ENCODE results near the gene ZBTB20. TPM values are rescaled to one million over a fixed set of nuclear protein-coding genes. Genes with fewer than 3 reads are reported as not detected.

Gene ZBTB20
- total RNA-seq, 1 donor from 2014 or later: 21.4 TPM

- DNase-seq (ENCODE audit: low read depth): no peak
- Histone ChIP-seq H3K27ac (ENCODE audit: low read depth, low read length) (no peak overlapping the region), H3K27me3 (ENCODE audit: insufficient read depth, low read length) (no peaks in the 10 kb centered on the region), H3K79me2 (ENCODE audit: insufficient read depth, low read length) (peaks cover 20% of the 10 kb centered on the region), H3K4me1 (ENCODE audit: insufficient read depth, low read length) (peaks cover 13% of the 10 kb centered on the region), H2AFZ (ENCODE audit: low read depth, low read length) (no peak overlapping the region), H3K9me3 (ENCODE audit: insufficient read depth, low read depth, low read length) (no peaks in the 10 kb centered on the region), H3K9ac (ENCODE audit: low read length) (no peak overlapping the region), H3K36me3 (ENCODE audit: insufficient read depth, low read length) (no peaks in the 10 kb centered on the region), H4K20me1 (ENCODE audit: insufficient read depth, low read length) (peaks cover 43% of the 10 kb centered on the region), H3K4me2 (ENCODE audit: low read length) (no peak overlapping the region), H3K4me3 (ENCODE audit: insufficient read depth, low read depth, low read length) (no peak overlapping the region)
- H3K27me3 Mint-ChIP-seq (ENCODE audit: low read depth, unreplicated experiment): no peaks in the 10 kb centered on the region
- H3K4me3 Mint-ChIP-seq (ENCODE audit: unreplicated experiment): no peak overlapping the region
- TF ChIP-seq EZH2 (IDR thresholded peaks at IDR 0.05; ENCODE audit: insufficient read depth, low read length): no peak
- TF ChIP-seq, protein P1, sequence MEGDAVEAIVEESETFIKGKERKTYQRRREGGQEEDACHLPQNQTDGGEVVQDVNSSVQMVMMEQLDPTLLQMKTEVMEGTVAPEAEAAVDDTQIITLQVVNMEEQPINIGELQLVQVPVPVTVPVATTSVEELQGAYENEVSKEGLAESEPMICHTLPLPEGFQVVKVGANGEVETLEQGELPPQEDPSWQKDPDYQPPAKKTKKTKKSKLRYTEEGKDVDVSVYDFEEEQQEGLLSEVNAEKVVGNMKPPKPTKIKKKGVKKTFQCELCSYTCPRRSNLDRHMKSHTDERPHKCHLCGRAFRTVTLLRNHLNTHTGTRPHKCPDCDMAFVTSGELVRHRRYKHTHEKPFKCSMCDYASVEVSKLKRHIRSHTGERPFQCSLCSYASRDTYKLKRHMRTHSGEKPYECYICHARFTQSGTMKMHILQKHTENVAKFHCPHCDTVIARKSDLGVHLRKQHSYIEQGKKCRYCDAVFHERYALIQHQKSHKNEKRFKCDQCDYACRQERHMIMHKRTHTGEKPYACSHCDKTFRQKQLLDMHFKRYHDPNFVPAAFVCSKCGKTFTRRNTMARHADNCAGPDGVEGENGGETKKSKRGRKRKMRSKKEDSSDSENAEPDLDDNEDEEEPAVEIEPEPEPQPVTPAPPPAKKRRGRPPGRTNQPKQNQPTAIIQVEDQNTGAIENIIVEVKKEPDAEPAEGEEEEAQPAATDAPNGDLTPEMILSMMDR (IDR thresholded peaks at IDR 0.05; ENCODE audit: insufficient read depth, low read depth, low read length): no peak
- peaks cover 66% of the 10 kb centered on the region for H3K4me1 Mint-ChIP-seq (ENCODE audit: low read depth, unreplicated experiment)
- no peaks in the 10 kb centered on the region for H3K9me3 Mint-ChIP-seq (ENCODE audit: unreplicated experiment)
- peak overlapping the region; percentile 8 for H3K27ac Mint-ChIP-seq (ENCODE audit: unreplicated experiment)
- H3K36me3 Mint-ChIP-seq (ENCODE audit: low read depth, unreplicated experiment): peaks cover 2% of the 10 kb centered on the region
- FAIRE-seq: no peak
Measured at GRCh38 chr3:114437897-114438296, 709.2 kb downstream of the ZBTB20 start.

DNA sequence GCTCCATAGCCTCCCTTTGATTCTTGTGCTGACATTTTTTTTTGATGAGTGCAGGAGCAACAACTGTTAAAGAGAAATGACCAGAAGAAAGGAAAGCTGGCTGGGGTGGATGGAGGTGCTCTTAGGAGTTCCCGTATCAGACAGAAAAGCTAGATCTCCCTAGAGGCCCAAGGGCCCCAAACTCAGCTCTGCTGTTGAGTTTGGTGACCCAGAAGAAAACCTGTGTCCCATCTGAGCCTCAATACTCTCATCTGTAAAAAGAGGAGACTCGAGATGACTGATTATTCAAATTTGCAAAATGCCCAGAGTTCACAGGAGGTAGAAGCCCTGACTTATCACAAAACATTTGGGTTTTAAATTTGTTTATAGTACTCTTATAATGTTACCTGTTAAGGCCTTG, 710.9 kb downstream of the ZBTB20 start:
- Histone ChIP-seq H4K20me1 (ENCODE audit: insufficient read depth, low read length) (peaks cover 36% of the 10 kb centered on the region), H3K27ac (ENCODE audit: low read depth, low read length) (no peak overlapping the region), H3K27me3 (ENCODE audit: insufficient read depth, low read length) (no peaks in the 10 kb centered on the region), H3K4me3 (ENCODE audit: insufficient read depth, low read depth, low read length) (no peak overlapping the region), H2AFZ (ENCODE audit: low read depth, low read length) (no peak overlapping the region), H3K9ac (ENCODE audit: low read length) (no peak overlapping the region), H3K9me3 (ENCODE audit: insufficient read depth, low read depth, low read length) (no peaks in the 10 kb centered on the region), H3K36me3 (ENCODE audit: insufficient read depth, low read length) (no peaks in the 10 kb centered on the region), H3K4me2 (ENCODE audit: low read length) (no peak overlapping the region), H3K4me1 (ENCODE audit: insufficient read depth, low read length) (no peaks in the 10 kb centered on the region), H3K79me2 (ENCODE audit: insufficient read depth, low read length) (peaks cover 19% of the 10 kb centered on the region)
- peak overlapping the region; percentile 14 for H3K27ac Mint-ChIP-seq (ENCODE audit: unreplicated experiment)
- H3K36me3 Mint-ChIP-seq (ENCODE audit: low read depth, unreplicated experiment): peaks cover 2% of the 10 kb centered on the region
- FAIRE-seq (no peak), DNase-seq (ENCODE audit: low read depth) (no peak)
- no peaks in the 10 kb centered on the region for H3K9me3 Mint-ChIP-seq (ENCODE audit: unreplicated experiment)
- no peak for TF ChIP-seq EZH2 (IDR thresholded peaks at IDR 0.05; ENCODE audit: insufficient read depth, low read length)
- TF ChIP-seq, protein P1 (IDR thresholded peaks at IDR 0.05; ENCODE audit: insufficient read depth, low read depth, low read length): no peak
- no peaks in the 10 kb centered on the region for H3K27me3 Mint-ChIP-seq (ENCODE audit: low read depth, unreplicated experiment)
- H3K4me3 Mint-ChIP-seq (ENCODE audit: unreplicated experiment): no peak overlapping the region
- H3K4me1 Mint-ChIP-seq (ENCODE audit: low read depth, unreplicated experiment): peaks cover 55% of the 10 kb centered on the region

GRCh38 chr3:114435386-114436115, 711.5 kb downstream of the ZBTB20 start:
- no peak overlapping the region for H2AFZ ChIP-seq (ENCODE audit: low read depth, low read length)
- H3K27ac Mint-ChIP-seq (ENCODE audit: unreplicated experiment): peak overlapping the region; percentile 44
- H3K9me3 ChIP-seq (ENCODE audit: insufficient read depth, low read depth, low read length): no peaks in the 10 kb centered on the region
- no peak for DNase-seq (ENCODE audit: low read depth)
- no peaks in the 10 kb centered on the region for H3K9me3 Mint-ChIP-seq (ENCODE audit: unreplicated experiment)
- H3K9ac ChIP-seq (ENCODE audit: low read length): no peak overlapping the region
- peaks cover 41% of the 10 kb centered on the region for H4K20me1 ChIP-seq (ENCODE audit: insufficient read depth, low read length)
- no peak overlapping the region for H3K4me2 ChIP-seq (ENCODE audit: low read length)
- H3K27me3 Mint-ChIP-seq (ENCODE audit: low read depth, unreplicated experiment): no peaks in the 10 kb centered on the region
- H3K4me3 Mint-ChIP-seq (ENCODE audit: unreplicated experiment): no peak overlapping the region
- no peaks in the 10 kb centered on the region for H3K27me3 ChIP-seq (ENCODE audit: insufficient read depth, low read length)
- no peak overlapping the region for H3K27ac ChIP-seq (ENCODE audit: low read depth, low read length)
- peaks cover 2% of the 10 kb centered on the region for H3K36me3 Mint-ChIP-seq (ENCODE audit: low read depth, unreplicated experiment)
- no peak for FAIRE-seq
- no peak overlapping the region for H3K4me3 ChIP-seq (ENCODE audit: insufficient read depth, low read depth, low read length)
- TF ChIP-seq, protein P1 (IDR thresholded peaks at IDR 0.05; ENCODE audit: insufficient read depth, low read depth, low read length): no peak
- no peak for TF ChIP-seq EZH2 (IDR thresholded peaks at IDR 0.05; ENCODE audit: insufficient read depth, low read length)
- no peaks in the 10 kb centered on the region for H3K36me3 ChIP-seq (ENCODE audit: insufficient read depth, low read length)
- no peaks in the 10 kb centered on the region for H3K4me1 ChIP-seq (ENCODE audit: insufficient read depth, low read length)
- H3K79me2 ChIP-seq (ENCODE audit: insufficient read depth, low read length): peaks cover 14% of the 10 kb centered on the region
- peaks cover 53% of the 10 kb centered on the region for H3K4me1 Mint-ChIP-seq (ENCODE audit: low read depth, unreplicated experiment)
